Stimulated activated naive B cell treated with anti-CD40 and anti-IgM and Interleukin-4, amounts not matched to agents 10 μg/mL and 1 μg/mL and 100 μg/mL, for 72 hours (primary cell): Measurements from ENCODE around the gene ZDHHC24.
A peak's percentile ranks its signal among the peaks of the same experiment; 100 is the strongest.

Source experiments
- ATAC-seq, 2 donors: fragments of 150-1000 bp; cut with Tn5 transposase; replicated peaks; 2 replicates each; pipeline ENCODE4 v1.10.0; 2021; ENCODE audit warnings: moderate library complexity in 1 of 2
- DNase-seq: peaks from one replicate; pipeline ENCODE4 v3.0.0; 2021
- H3K27ac Mint-ChIP-seq: one replicate; pipeline ENCODE4 v1.8.0; 2022; ENCODE audit warnings: mild to moderate bottlenecking, mixed read lengths
- H3K27me3 Mint-ChIP-seq, 2 donors: one replicate each; pipeline ENCODE4 v1.8.0; 2022; ENCODE audit warnings: mixed read lengths in 2 of 2
- H3K36me3 Mint-ChIP-seq, 2 donors: one replicate each; pipeline ENCODE4 v1.8.0; 2022; ENCODE audit warnings: mixed read lengths in 2 of 2, mild to moderate bottlenecking in 1 of 2
- H3K4me1 Mint-ChIP-seq, 2 donors: one replicate each; pipeline ENCODE4 v1.8.0; 2022; ENCODE audit warnings: mixed read lengths in 2 of 2, mild to moderate bottlenecking in 1 of 2
- H3K4me3 Mint-ChIP-seq, 2 donors: one replicate each; pipeline ENCODE4 v1.8.0; 2022; ENCODE audit warnings: mild to moderate bottlenecking in 2 of 2, mixed read lengths in 2 of 2, moderate library complexity in 1 of 2
- H3K9me3 Mint-ChIP-seq, 2 donors: one replicate each; pipeline ENCODE4 v1.8.0; 2022; ENCODE audit warnings: mixed read lengths in 2 of 2, mild to moderate bottlenecking in 1 of 2

The ZDHHC24 gene

DNA sequence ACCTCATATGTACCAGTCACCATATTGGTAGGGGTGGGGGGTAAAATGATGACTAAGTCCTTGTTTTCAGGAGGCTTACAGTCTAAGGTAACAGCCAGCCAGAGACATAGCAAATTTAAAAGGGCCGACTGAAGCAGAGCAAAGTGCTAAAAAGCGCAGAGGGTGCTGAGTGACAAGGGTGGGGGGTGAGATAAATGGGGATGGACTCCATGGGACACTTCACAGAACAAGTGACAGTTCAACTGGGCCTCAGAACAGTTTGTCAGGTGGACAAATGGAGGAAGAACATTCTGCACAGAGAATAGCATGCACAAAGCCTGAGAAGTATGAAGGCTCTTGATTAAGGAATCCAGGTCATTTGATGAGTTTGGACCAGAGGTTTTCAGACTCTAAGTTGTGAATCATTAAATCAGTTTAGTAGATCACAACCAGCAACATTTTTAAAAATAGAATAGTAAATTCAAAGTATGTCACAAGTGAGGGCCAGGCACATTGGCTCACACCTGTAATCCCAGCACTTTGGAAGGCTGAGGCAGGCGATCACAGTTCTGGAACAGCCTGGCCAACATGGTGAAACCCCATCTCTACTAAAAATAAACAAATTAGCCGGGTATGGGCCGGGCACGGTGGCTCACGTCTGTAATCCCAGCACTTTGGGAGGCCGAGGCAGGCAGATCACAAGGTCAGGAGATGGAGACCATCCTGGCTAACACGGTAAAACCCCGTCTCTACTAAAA, 21.4 kb downstream of the ZDHHC24 start:
- Mint-ChIP-seq H3K27ac (no peak overlapping the region), H3K4me1 (no peaks in the 10 kb centered on the region), H3K9me3 (no peaks in the 10 kb centered on the region), H3K36me3 (peaks cover 35 to 36% of the 10 kb centered on the region in 2 donors), H3K4me3 (no peak overlapping the region), H3K27me3 (no peaks in the 10 kb centered on the region)
- DNase-seq (no peak), ATAC-seq (no peak)

DNA sequence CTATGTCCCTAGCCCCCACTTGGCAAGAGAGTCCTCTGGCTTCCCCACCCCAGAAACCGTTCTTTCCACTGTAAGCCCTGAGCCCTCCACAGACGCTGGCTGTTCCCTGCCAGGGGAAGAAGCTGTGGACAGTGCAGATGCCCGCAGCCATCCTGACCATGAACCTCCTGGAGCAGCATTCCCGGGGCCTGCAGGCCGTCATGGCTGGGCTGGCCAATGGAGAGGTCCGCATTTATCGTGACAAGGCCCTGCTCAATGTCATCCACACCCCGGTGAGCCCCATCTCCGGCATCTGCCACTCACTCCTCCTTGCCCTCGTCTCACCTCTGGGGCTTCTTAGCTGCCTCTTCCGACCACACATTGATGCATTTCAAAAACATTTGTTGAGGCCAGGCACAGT, 22.2 kb downstream of the ZDHHC24 start:
- Mint-ChIP-seq H3K27me3 (no peaks in the 10 kb centered on the region), H3K9me3 (no peaks in the 10 kb centered on the region), H3K4me1 (no peaks in the 10 kb centered on the region), H3K36me3 (peaks cover 36 to 37% of the 10 kb centered on the region in 2 donors), H3K4me3 (no peak overlapping the region), H3K27ac (no peak overlapping the region)
- no peak for DNase-seq
- ATAC-seq: no peak

DNA sequence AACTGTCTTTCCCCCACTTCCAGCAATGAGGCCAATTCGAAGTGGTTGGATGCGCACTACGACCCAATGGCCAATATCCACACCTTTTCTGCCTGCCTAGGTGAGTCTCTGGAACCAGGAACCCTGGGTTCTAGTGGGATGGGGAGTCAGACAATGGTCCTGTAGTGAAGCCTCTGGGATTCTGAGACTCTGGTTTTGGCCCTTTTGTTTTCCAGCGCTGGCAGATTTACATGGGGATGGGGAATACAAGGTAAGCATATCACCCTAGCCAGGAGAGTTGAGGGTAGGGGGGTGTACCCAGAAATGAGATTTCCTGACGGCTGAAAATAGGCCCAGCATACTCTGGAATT, 34.9 kb downstream of the ZDHHC24 start:
- no peaks in the 10 kb centered on the region for H3K9me3 Mint-ChIP-seq
- peak overlapping the region; percentile 82 for H3K27ac Mint-ChIP-seq
- H3K4me3 Mint-ChIP-seq: peak overlapping the region; percentile 94 to 95
- H3K4me1 Mint-ChIP-seq: peaks cover 11 to 29% of the 10 kb centered on the region in 2 donors
- DNase-seq (no peak), ATAC-seq (no peak)
- H3K36me3 Mint-ChIP-seq: peaks cover 17 to 42% of the 10 kb centered on the region in 2 donors
- no peaks in the 10 kb centered on the region for H3K27me3 Mint-ChIP-seq

DNA sequence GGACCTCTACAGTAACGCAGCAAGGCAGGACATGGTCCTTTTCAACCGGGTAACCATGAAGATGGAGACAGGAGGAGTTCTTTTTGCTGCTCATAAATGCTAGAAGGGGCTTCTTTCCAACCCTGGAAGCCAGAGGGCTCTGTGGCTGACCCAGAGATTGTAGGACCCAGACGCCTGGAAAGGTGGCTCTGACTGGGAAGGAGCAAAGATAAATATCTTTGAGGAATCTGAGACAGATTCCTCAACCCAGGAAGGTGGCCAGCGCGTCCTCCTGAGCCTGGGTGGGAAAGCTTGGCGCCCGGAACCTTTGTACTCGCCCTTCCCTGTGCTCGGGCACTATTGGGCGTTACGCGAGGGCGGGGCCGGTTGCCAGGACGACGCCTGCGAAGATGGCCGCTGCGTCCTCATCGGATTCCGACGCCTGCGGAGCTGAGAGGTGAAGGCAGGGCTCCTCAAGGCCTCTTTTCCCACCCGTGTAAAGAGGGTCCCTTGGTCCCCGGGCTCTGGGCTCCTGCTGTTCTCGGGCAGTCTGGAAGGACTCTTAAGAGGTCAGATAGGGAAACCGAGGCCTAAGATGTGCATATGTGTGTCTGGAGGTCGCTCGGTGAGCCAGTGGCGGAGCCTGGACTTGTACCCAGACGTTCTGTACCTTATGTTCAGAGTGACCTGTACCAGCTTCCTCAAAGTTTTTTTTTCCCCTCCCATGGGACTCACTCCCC, 35.4 kb downstream of the ZDHHC24 start, which contains the start of gene BBS1:
TSS of gene BBS1 (plus strand) at position 365 of the 719 bp plus-strand sequence. CDS start at position 390, 25 bp downstream.
- Mint-ChIP-seq H3K9me3 (no peaks in the 10 kb centered on the region), H3K27me3 (no peaks in the 10 kb centered on the region), H3K36me3 (peaks cover 18 to 41% of the 10 kb centered on the region in 2 donors), H3K4me3 (peak within 1 kb of the TSS; percentile 94 to 95), H3K27ac (peak within 1 kb of the TSS; percentile 82), H3K4me1 (peaks cover 11 to 29% of the 10 kb centered on the region in 2 donors)
- peak; percentile 99 for ATAC-seq
- DNase-seq: peak; percentile 75

DNA sequence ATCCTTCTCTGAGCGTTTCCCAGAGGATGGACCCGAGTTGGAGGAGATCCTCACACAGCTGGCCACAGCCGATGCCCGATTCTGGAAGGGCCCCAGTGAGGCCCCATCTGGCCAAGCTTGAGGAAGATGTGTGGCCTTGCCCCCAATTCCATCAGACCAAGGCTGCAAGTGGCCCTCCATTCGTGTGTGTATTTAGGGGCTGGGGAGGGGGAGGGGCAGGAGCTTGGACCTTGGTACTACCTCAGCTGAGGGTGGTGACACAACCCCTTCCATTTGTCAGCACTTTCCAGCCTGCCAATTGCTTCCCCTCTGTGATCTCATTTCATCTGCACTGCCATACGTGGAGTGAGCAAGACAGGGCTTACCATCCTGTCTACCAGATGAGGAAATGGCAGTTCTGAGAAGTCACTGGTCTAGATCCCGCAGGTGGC, 36.7 kb downstream of the ZDHHC24 start:
- DNase-seq: no peak
- H3K36me3 Mint-ChIP-seq: peaks cover 21 to 42% of the 10 kb centered on the region in 2 donors
- no peak for ATAC-seq

DNA sequence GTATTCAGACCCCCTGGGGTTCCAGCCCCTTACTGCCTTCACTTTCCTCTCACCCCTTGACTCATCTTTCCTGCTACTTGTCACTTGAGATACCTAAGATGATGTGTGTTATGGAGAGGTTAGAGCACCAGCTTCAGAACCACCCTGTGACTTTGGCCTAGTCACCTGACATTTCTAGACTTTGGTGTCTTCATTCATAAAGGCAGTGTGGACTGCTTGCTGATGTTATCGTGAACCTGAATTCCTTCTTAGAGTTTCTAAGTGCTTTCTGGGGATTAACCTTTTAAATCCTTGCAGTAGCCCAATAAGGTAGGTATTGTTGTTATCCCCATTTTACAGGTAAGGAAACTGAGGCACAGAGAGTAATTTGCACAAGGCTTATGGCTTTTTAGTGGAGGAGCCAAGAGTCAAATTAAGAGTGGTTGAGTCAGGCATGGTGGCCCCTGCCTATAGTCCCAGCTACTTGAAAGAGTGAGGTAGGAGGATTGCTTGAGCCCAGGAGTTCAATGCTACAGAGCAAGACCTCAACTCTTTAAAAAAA, 40.5 kb downstream of the ZDHHC24 start:
- no peak for ATAC-seq
- Mint-ChIP-seq H3K4me3 (no peak overlapping the region), H3K27ac (no peak overlapping the region), H3K36me3 (peaks cover 30 to 61% of the 10 kb centered on the region in 2 donors), H3K27me3 (no peaks in the 10 kb centered on the region), H3K4me1 (peaks cover 1 to 8% of the 10 kb centered on the region in 2 donors), H3K9me3 (no peaks in the 10 kb centered on the region)
- no peak for DNase-seq

More for the DNA sequence above, 36.7 kb downstream of the ZDHHC24 start:
- Mint-ChIP-seq H3K4me1 (peaks cover 11 to 24% of the 10 kb centered on the region in 2 donors), H3K27ac (no peak overlapping the region), H3K9me3 (no peaks in the 10 kb centered on the region), H3K4me3 (no peak overlapping the region), H3K27me3 (no peaks in the 10 kb centered on the region)

DNA sequence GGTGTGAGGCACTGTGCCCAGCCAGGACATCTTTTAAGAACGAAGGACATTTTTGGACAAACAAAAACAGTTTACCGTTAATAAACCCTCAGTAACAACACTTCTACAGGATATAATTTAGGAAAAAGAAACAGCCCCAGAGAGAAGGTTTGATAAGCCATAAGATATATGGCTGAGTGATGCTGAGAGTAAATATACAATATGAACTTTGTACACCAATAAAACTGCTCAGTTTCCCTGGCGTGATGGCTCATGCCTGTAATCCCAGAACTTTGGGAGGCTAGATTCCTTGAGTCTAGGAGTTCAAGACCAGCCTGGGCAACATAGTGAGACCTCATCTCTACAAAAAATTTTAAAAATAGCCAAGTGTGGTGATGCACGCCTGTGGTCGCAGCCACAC, 47.3 kb downstream of the ZDHHC24 start:
- Mint-ChIP-seq H3K4me3 (no peak overlapping the region), H3K27ac (no peak overlapping the region), H3K36me3 (peaks cover 29 to 33% of the 10 kb centered on the region in 2 donors), H3K27me3 (no peaks in the 10 kb centered on the region), H3K9me3 (no peaks in the 10 kb centered on the region), H3K4me1 (no peaks in the 10 kb centered on the region)
- no peak for ATAC-seq
- DNase-seq: no peak

DNA sequence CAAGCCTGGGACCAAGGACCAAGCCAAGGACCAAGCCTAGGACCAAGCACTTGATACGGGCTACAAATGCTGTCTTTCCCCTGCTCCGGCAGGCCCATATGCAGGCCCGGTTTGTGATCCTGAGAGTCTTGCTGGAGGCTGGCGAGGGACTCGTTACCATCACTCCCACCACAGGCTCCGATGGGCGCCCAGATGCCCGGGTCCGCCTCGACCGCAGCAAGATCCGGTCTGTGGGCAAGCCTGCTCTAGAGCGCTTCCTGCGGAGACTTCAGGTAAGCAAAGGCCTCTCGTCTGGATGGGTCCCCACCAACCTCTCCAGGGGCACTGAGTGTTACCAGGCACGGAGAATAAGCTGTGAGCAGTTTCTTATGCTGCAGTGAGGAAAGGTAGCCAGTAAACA, 48.6 kb downstream of the ZDHHC24 start:
- no peak overlapping the region for H3K4me3 Mint-ChIP-seq
- DNase-seq (no peak), ATAC-seq (no peak)
- H3K27me3 Mint-ChIP-seq: no peaks in the 10 kb centered on the region
- H3K4me1 Mint-ChIP-seq: no peaks in the 10 kb centered on the region
- no peak overlapping the region for H3K27ac Mint-ChIP-seq
- no peaks in the 10 kb centered on the region for H3K9me3 Mint-ChIP-seq
- peaks cover 35 to 42% of the 10 kb centered on the region in 2 donors for H3K36me3 Mint-ChIP-seq

DNA sequence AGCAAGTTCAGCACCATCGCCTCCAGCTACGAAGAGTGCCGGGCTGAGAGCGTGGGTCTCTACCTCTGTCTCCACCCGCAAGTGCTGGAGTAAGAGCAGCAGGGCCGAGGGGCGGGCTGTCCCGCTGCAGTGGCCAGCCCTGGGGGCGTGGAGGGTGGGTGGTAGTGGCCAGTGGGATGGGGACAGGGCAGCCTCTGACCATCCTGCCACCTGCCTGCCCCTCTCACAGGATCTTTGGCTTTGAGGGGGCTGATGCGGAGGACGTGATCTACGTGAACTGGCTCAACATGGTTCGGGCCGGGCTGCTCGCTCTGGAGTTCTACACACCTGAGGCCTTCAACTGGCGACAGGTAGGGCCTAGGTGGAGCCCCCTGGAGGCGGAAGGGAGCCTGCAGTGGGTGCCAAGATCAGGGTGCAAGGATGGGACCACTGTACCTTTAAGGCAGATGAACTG, 50.4 kb downstream of the ZDHHC24 start:
- Mint-ChIP-seq H3K4me1 (no peaks in the 10 kb centered on the region), H3K9me3 (no peaks in the 10 kb centered on the region), H3K27me3 (no peaks in the 10 kb centered on the region), H3K4me3 (no peak overlapping the region), H3K27ac (no peak overlapping the region), H3K36me3 (peaks cover 36 to 40% of the 10 kb centered on the region in 2 donors)
- DNase-seq (no peak), ATAC-seq (peak in 1 of 2 donors; percentile 33)

DNA sequence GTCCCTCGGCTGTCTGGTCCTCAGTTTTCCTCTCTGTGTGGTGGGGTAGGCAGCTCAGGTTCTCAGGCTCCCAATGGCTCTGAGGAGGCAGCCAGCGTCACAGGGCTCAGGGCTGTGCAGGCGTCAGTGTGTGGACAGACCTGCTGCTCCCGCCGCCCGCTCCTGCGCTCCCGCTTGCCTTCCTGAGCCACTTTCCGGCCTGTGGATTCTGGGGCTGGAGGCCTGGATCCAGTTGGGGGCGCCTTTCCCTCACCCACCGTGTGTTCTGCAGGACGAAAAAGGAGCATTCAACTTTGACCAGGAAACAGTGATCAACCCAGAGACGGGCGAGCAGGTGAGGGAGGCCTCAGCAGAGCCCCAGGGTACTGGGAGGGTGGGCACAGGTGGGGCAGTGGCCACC, 50.9 kb downstream of the ZDHHC24 start:
- ATAC-seq: no peak
- Mint-ChIP-seq H3K4me1 (no peaks in the 10 kb centered on the region), H3K4me3 (no peak overlapping the region), H3K36me3 (peaks cover 37 to 42% of the 10 kb centered on the region in 2 donors), H3K9me3 (no peaks in the 10 kb centered on the region), H3K27ac (no peak overlapping the region), H3K27me3 (no peaks in the 10 kb centered on the region)
- no peak for DNase-seq

DNA sequence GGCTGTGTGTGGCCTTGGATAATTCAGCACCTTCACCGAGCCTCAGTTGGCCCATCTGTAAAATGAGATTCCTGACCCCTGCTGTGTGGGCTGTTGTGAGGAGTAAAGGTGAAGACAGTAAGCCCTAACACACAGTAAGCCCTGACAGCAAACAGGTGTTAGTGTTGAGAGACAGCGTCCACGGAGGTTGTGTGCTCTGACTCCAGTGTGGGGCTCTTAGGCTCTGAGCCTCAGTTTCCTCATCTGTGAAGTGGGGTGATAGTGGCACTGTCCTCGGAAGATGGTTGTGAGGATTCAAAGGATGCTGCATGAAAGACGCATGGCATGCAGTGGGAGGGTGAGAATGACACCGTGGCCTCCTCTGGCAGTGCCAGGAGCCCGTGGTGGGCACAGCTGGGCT, 51.4 kb downstream of the ZDHHC24 start:
- Mint-ChIP-seq H3K9me3 (no peaks in the 10 kb centered on the region), H3K27ac (no peak overlapping the region), H3K36me3 (peaks cover 41 to 42% of the 10 kb centered on the region in 2 donors), H3K27me3 (no peaks in the 10 kb centered on the region), H3K4me3 (no peak overlapping the region), H3K4me1 (no peaks in the 10 kb centered on the region)
- no peak for ATAC-seq
- DNase-seq: no peak

DNA sequence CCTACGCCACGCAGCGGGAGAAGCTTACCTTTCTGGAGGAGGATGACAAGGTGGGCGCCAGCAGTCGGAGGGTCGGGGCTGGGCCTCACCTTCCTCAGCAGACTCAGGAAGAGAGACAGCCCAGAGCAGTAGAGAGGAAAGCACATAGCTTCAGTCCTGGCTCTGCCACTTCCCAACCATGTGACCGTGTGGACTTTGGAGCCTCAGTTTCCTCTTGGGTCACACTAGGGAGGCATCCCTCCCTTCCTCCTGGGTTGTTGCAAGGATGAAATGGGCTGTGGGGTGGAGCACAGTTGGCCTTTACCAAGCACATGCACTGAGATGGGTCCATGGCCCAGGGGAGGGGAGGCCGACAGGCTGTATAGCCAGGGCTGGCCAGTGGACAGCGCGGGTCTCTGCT, 52.7 kb downstream of the ZDHHC24 start:
- ATAC-seq: no peak

DNA sequence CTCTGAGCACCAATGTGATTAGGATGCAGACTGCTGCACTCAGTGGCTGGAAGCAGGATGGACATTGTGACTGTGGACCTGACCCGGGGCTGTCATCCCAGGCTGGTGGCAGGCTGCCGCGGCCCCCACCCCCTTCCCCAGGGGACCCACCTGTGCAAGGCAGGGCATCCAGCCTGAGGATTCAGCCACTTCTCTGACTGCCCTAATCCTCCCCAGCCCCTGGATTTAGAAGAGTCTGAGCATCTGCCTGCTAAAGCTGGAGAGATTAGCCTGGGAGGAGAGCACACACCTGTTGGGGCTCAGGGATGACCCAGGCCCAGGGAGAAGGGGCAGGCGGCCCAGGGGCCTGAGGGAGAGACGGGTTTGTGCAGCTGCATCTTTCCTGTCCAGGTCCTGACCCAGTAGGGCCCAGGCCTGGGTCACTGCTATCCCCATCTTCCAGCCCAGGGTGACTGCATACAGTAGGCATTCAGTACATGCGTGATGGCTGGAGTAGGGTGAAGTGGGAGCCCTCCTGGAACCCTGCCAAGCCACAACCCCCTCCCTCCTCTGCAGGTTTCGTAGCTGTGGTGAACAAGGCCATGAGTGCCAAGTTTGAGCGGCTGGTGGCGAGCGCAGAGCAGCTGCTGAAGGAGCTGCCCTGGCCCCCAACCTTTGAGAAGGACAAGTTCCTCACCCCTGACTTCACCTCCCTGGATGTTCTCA, 53.5 kb downstream of the ZDHHC24 start:
- no peak overlapping the region for H3K4me3 Mint-ChIP-seq
- H3K9me3 Mint-ChIP-seq: no peaks in the 10 kb centered on the region
- DNase-seq (no peak), ATAC-seq (no peak)
- peaks cover 46 to 49% of the 10 kb centered on the region in 2 donors for H3K36me3 Mint-ChIP-seq
- H3K27me3 Mint-ChIP-seq: no peaks in the 10 kb centered on the region
- no peaks in the 10 kb centered on the region for H3K4me1 Mint-ChIP-seq
- peak overlapping the region; percentile 11 for H3K27ac Mint-ChIP-seq

More for the DNA sequence above, 52.7 kb downstream of the ZDHHC24 start:
- H3K27me3 Mint-ChIP-seq: no peaks in the 10 kb centered on the region
- no peaks in the 10 kb centered on the region for H3K4me1 Mint-ChIP-seq
- peaks cover 41 to 42% of the 10 kb centered on the region in 2 donors for H3K36me3 Mint-ChIP-seq
- H3K9me3 Mint-ChIP-seq: no peaks in the 10 kb centered on the region
- DNase-seq: no peak
- H3K27ac Mint-ChIP-seq: no peak overlapping the region
- no peak overlapping the region for H3K4me3 Mint-ChIP-seq

DNA sequence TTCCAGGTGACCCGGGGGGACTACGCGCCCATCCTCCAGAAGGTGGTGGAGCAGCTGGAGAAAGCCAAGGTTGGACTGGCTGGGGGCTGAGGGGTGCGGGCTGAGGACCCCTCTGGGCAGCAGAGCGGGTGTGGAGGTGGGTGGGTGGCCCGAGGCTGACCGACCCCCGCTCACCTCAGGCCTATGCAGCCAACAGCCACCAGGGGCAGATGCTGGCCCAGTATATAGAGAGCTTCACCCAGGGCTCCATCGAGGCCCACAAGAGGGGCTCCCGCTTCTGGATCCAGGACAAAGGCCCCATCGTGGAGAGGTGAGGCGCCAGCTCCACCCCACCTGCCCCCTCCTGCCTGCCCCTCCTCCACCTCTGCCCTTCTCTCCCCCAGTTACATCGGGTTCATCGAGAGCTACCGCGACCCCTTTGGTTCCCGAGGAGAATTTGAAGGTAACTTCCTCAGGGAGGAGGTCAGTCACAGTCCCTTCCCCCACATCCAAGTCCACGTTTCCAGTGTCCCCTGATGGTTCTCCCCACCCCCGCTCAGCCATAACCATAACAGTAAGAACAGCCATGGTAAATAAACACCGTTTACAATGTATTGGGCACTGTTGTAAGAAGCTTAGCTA, 54.4 kb downstream of the ZDHHC24 start:
- no peaks in the 10 kb centered on the region for H3K27me3 Mint-ChIP-seq
- peaks cover 46 to 53% of the 10 kb centered on the region in 2 donors for H3K36me3 Mint-ChIP-seq
- no peak overlapping the region for H3K27ac Mint-ChIP-seq
- no peak overlapping the region for H3K4me3 Mint-ChIP-seq
- no peaks in the 10 kb centered on the region for H3K4me1 Mint-ChIP-seq
- no peak for DNase-seq
- ATAC-seq: peak; percentile 52 to 66
- H3K9me3 Mint-ChIP-seq: no peaks in the 10 kb centered on the region
